GM12801 (cell line): ENCODE results near the gene ITCH.

ENCODE experiments used
- CTCF ChIP-seq: IDR thresholded peaks from one replicate; pipeline ENCODE4 v1.5.1; 2011; ENCODE audit warnings: control low read depth; ENCODE audit not compliant: insufficient read length; ENCODE audit errors: extremely low read depth

The ITCH gene

DNA sequence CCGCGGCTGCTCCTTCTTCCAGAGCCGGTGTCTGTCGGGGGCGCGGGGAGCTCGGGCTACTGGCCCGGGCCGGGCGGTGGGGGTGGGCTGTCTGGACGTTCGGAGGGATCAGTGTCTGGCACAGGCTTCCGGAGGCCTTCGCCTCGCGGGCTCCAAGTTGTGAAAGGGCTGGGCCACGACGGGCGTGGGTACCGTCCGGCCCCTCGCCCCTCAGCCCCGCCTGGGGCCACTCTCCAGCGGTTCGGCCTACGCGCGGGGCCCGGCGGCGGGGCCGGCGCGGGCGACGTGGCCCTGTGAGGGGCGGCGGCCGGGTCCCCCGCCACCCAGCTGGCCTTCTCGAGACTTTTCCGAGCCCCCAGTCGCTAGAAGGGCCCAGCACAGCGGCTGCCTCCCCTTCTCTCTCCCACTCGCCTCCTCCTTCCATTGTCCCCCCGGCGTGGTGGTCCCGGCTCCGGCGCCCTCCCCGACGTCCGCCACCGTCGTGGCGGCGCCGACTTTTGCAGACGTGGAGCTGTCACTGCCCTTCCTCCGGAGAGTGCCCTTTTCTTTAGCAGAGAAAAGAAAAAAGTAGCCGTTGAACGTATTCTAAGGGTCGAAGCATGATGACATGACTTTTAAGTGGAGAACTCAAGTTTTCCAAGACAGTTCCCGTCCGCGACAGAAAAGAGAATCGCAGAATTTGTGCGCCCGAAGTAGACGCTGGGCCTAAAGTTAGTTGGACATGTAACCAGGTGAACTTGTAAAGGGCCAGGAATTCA, 571 bp downstream of the ITCH start:
- no peak for TF ChIP-seq CTCF

- no peak for TF ChIP-seq CTCF
These were observed 1.1 kb downstream of the ITCH start for GRCh38 chr20:34364223-34364506.

GRCh38 chr20:34365765-34366213, 2.7 kb downstream of the ITCH start:
- TF ChIP-seq CTCF: no peak

- TF ChIP-seq CTCF: no peak
These were observed 4.1 kb downstream of the ITCH start for GRCh38 chr20:34367155-34367554.

DNA sequence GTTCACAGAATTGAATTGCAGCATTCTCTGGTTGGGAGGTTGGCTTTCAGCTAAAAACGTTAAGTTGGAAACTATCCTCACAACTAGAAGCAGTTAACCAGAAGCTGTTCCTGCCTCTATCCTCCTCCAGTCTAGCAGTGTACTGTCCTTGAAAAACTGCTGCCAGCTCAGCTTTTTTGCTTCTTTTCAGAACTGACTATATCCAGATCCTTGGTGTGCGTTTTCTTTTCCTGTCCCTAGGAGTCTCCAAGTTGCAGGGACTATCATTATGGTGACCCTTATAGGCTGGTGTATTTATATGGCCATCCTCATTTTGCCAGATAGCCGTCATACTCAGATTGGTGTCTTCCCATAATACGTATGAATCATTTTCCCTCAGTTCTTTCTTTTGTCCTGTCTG, 5.5 kb downstream of the ITCH start:
- TF ChIP-seq CTCF: no peak

- TF ChIP-seq CTCF: no peak
These were observed 6.2 kb downstream of the ITCH start for GRCh38 chr20:34369265-34369664.

DNA sequence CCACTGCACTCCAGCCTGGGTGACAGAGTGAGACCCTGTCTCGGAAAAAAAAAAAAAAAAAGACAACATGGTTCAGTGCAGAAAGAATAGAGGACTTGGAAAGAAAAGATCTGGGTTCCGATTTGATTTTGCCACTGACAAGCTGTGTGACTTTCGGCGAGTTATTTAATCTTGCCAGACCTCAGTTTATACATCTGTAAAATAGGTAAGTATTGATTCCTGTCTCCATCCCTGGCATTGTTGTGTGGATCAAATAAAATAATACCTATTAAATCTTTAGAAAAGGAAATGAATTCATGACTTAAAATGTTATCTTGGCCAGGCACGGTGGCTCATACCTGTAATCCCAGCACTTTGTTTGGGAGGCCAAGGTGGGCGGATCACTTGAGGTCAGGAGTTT, 7.0 kb downstream of the ITCH start:
- no peak for TF ChIP-seq CTCF
